IPS DF 6.9 (cell line): ENCODE measurements around the gene GNRH2.
A peak's percentile ranks its signal among the peaks of the same experiment; 100 is the strongest.

Source experiments
- DNase-seq: peaks from one replicate; pipeline ENCODE4 v3.0.0-alpha.2; 2013; ENCODE audit warnings: low read depth, low spot score
- H3K27ac ChIP-seq: one replicate; pipeline ENCODE4 v1.5.1; 2013; ENCODE audit warnings: low read length, control low read depth
- H3K27me3 ChIP-seq: 2 replicates; pipeline ENCODE4 v1.6.1; 2013; ENCODE audit warnings: mild to moderate bottlenecking, low read length; ENCODE audit not compliant: control insufficient read depth, insufficient read depth
- H3K36me3 ChIP-seq: 2 replicates; pipeline ENCODE4 v1.6.1; 2013; ENCODE audit warnings: low read length; ENCODE audit not compliant: control insufficient read depth, insufficient read depth
- H3K4me1 ChIP-seq: 2 replicates; pipeline ENCODE4 v1.6.1; 2013; ENCODE audit warnings: low read length; ENCODE audit not compliant: control insufficient read depth, insufficient read depth
- H3K4me3 ChIP-seq: 2 replicates; pipeline ENCODE4 v1.5.1; 2013; ENCODE audit warnings: mild to moderate bottlenecking, low read length
- H3K9me3 ChIP-seq: 2 replicates; pipeline ENCODE4 v1.6.1; 2013; ENCODE audit warnings: low read length, inconsistent platforms; ENCODE audit not compliant: control insufficient read depth, insufficient read depth
- WGBS: extraction: QIAGEN DNeasy Blood & Tissue Kit; methylation state at CpG from one replicate; pipeline ENCODE4 v1.1.7; 2013; ENCODE audit warnings: mixed read lengths, missing lambda C conversion rate; ENCODE audit not compliant: insufficient read length, insufficient coverage; 5-methylcytosine and 5-hydroxymethylcytosine counted together

The GNRH2 gene

DNA sequence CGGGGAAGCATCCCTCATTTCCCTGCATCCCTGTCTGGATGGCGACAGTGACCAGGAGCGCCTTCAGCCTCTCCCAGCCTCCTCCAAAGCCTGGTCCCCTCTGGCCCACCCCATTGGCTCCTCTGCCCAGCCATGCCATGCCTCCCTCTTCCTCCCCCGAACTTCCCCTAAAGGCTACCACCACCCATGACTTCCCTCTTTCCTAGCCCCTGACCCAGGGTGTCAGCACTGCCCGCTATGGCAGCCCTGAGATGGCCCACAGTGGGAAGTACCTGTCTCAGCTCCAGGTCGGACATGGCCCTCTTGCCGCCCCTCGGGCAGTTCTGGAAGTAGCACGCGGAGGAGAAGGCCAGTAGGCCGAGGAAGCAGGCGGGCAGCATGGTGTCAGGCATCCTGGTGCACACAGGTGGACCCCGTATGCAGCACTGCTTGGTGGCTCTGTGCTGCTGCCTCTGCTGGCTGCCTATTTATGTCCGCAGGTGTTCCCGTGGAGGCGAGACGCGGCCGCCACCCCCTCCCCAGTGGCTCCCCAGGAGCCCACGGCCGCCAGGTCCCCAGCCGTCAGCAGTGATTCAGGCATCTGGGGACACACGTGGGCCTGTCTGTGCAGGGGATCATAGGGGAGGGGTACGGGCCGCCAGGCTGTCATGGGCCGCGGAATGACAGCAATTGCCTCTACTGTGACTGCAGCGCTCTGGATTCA lies 41.0 kb downstream of the GNRH2 start, which contains the start of gene AVP:
TSS of gene AVP (minus strand) at position 442 of the 703 bp plus-strand sequence. CDS start at position 392, 50 bp downstream.
- no peak within 1 kb of the TSS for H3K27ac ChIP-seq
- no peak within 1 kb of the TSS for H3K4me3 ChIP-seq
- no peaks in the 10 kb centered on the region for H3K9me3 ChIP-seq
- DNase-seq, result no peak
- H3K4me1 ChIP-seq, result peaks cover 7% of the 10 kb centered on the region
- WGBS, result no CpG with 5 or more reads among the region's 28 CpGs
- peaks cover 23% of the 10 kb centered on the region for H3K27me3 ChIP-seq
- no peaks in the 10 kb centered on the region; the same call in 1 of the 2 replicates for H3K36me3 ChIP-seq

DNA sequence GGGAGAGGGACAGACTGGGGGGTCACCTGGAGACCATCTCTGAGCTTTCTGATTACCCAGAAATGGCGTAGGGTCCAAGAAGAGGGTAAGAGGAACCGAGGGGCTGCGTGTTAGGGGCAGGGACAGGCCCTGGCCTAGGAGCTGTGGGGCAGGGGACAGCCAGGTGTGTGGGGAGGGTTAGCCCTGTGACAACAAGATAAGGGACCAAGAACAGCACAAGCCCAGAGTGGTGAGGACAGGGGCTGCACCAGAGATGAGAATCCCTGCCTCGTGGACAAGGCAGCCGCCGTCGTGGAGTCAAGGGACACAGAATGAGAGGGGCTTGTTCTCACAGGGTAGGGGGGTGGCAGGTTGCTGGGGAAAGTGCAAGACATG lies 41.6 kb downstream of the GNRH2 start:
- H3K9me3 ChIP-seq, result no peaks in the 10 kb centered on the region
- H3K36me3 ChIP-seq, result no peaks in the 10 kb centered on the region; the same call in 1 of the 2 replicates
- no peak overlapping the region for H3K27ac ChIP-seq
- whole genome bisulfite sequencing, result no CpG with 5 or more reads among the region's 7 CpGs
- no peak for DNase-seq
- peaks cover 7% of the 10 kb centered on the region for H3K4me1 ChIP-seq
- no peak overlapping the region for H3K4me3 ChIP-seq
- H3K27me3 ChIP-seq, result peaks cover 23% of the 10 kb centered on the region

DNA sequence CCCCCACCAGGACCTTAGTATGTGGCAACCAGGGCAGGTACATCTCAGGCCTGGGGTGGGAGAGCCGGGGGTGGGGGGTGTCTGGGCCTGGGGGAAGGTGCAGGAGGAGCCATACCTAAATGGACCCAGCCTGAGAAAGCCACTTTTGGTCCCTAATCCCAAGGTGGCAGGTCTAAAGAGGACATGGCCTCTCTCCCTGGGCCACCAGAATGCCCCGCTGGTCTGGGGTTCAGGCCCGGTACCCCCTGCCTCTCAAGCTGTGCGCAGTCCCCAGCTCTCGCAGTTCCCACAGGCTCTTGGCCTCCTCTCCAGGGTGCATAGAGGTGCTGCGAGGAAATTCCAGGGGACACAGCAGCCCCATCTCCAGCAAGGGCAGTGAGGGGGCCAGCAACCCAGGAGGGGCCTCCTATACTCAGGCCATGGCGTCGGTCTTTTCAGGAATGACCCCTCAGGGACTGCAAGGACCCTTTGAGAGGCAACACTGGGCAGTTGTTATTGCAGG lies 42.2 kb downstream of the GNRH2 start:
- Histone ChIP-seq H3K36me3 (no peaks in the 10 kb centered on the region; the same call in 1 of the 2 replicates), H3K27ac (no peak overlapping the region), H3K9me3 (no peaks in the 10 kb centered on the region), H3K27me3 (peaks cover 23% of the 10 kb centered on the region), H3K4me3 (no peak overlapping the region), H3K4me1 (peaks cover 7% of the 10 kb centered on the region)
- no peak for DNase-seq
- WGBS, result no CpG with 5 or more reads among the region's 8 CpGs

DNA sequence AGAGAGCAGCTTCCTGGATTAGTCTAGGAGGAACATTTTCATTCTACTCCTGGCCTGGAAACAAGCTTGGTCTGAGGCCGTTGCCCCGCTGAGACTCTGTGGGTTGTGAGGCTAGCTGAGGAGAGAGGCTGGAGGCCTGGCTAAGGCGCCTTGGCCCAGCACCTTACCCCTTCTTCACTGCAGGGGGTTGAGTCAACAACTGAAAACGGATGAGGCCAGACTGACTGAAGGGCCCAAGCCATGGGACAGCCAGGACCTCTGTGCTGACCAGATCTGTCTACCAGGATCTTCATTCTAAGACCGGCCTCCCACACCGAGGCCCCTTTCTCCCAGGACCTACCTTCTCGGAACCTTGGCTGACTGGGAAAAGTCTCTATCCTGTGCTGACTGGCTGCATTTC lies 44.6 kb downstream of the GNRH2 start:
- H3K27ac ChIP-seq, result no peak overlapping the region
- no peak for DNase-seq
- WGBS, result no CpG with 5 or more reads among the region's 7 CpGs
- no peak overlapping the region for H3K4me3 ChIP-seq
- H3K36me3 ChIP-seq, result no peaks in the 10 kb centered on the region; the same call in 1 of the 2 replicates
- H3K4me1 ChIP-seq, result peaks cover 7% of the 10 kb centered on the region
- peaks cover 8% of the 10 kb centered on the region; the same call in 1 of the 2 replicates for H3K27me3 ChIP-seq
- no peaks in the 10 kb centered on the region for H3K9me3 ChIP-seq

DNA sequence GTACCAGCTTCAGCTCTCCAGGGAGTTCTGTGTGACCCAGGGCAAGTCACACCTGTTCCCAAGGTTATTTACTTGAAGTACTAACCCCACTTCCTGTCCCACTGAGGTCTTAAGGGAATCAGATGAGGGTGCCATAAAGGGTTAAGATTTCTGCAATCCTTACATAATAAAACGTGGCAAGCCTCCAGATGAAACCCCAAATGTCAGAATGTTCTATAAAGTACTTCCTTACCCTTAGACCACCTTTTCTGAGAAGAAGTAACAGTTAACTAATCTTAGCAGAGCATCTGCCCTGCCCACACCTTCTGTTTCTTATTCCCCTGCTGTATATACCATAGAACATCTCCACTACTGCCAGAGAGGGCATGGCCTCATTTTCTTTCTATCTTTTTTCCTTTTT lies 47.1 kb downstream of the GNRH2 start:
- H3K4me3 ChIP-seq, result no peak overlapping the region
- no peaks in the 10 kb centered on the region for H3K27me3 ChIP-seq
- no peaks in the 10 kb centered on the region for H3K9me3 ChIP-seq
- H3K4me1 ChIP-seq, result no peaks in the 10 kb centered on the region; the same call in 1 of the 2 replicates
- no peaks in the 10 kb centered on the region for H3K36me3 ChIP-seq
- H3K27ac ChIP-seq, result no peak overlapping the region
- no CpG with 5 or more reads among the region's 1 CpG for WGBS
- DNase-seq, result no peak

DNA sequence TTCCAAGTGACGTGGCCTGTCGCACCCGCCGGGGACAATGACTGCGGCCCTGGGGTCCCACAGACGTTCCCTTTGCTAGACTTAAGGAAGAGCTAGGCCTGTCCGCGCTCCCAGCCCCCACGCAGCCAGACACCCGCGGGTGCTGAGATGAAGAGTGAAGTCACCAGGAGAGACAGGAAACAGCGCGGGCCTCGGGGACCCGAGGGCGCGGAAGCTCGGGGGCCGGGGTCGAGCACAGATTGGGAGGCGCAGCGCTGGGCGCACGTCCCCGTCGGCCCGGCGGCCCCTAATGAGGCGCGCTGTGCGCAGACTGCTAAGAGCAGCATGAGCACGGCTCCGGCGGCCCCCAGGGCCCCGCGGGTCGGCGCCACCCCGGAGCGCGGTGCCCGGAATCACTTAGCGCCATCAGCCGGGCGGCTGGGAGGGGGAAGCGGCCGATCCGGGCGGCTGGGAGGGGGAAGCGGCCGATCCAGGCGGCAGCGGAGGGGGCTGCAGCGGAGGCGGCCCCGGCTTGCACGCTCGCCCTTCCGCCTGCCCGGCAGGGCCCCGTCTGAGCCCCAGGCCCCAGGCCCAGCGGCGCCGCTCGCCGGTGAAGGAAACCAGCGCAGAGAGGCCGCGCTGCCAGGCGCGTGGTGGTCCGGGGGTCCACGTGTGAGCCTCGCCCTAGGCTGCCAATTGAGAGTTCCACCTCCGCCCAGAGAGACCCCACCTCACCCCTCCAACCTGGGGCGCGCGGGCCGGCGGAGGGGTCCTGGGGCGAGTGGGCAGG lies 49.4 kb downstream of the GNRH2 start:
- DNase-seq, result no peak
- WGBS, result no CpG with 5 or more reads among the region's 81 CpGs

DNA sequence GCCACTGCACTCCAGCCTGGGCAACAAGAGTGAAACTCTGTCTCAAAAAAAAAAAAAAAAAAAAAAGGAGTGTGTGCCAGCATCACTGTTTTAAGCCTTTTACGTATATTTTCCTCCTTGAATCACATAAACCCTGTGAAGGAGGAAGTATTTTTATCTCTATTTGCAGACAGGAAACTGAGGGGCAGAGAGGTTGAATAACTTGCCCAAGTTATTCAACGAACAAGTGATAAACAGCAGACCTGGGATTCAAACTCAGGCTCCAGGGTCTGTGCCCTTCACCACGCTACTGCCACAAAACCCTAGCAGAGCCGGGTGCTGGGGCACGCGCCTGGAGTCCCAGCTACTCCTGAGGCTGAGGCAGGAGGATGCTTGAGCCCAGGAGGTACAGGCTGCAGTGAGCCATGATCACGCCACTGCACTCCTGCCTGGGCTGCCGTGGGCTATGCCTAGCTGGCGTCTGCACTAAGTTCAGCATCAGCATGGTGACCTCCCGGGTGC lies 50.5 kb downstream of the GNRH2 start:
- no peaks in the 10 kb centered on the region for H3K9me3 ChIP-seq
- no peaks in the 10 kb centered on the region for H3K27me3 ChIP-seq
- DNase-seq, result no peak
- H3K27ac ChIP-seq, result no peak overlapping the region
- no peaks in the 10 kb centered on the region for H3K36me3 ChIP-seq
- H3K4me1 ChIP-seq, result no peaks in the 10 kb centered on the region; the same call in 1 of the 2 replicates
- no CpG with 5 or more reads among the region's 10 CpGs for WGBS
- H3K4me3 ChIP-seq, result no peak overlapping the region

More for the DNA sequence above, 49.4 kb downstream of the GNRH2 start:
- Histone ChIP-seq H3K27me3 (no peaks in the 10 kb centered on the region), H3K4me1 (no peaks in the 10 kb centered on the region; the same call in 1 of the 2 replicates), H3K27ac (no peak overlapping the region), H3K36me3 (no peaks in the 10 kb centered on the region), H3K9me3 (no peaks in the 10 kb centered on the region), H3K4me3 (peak overlapping the region; percentile 17; the same call in 1 of the 2 replicates)

DNA sequence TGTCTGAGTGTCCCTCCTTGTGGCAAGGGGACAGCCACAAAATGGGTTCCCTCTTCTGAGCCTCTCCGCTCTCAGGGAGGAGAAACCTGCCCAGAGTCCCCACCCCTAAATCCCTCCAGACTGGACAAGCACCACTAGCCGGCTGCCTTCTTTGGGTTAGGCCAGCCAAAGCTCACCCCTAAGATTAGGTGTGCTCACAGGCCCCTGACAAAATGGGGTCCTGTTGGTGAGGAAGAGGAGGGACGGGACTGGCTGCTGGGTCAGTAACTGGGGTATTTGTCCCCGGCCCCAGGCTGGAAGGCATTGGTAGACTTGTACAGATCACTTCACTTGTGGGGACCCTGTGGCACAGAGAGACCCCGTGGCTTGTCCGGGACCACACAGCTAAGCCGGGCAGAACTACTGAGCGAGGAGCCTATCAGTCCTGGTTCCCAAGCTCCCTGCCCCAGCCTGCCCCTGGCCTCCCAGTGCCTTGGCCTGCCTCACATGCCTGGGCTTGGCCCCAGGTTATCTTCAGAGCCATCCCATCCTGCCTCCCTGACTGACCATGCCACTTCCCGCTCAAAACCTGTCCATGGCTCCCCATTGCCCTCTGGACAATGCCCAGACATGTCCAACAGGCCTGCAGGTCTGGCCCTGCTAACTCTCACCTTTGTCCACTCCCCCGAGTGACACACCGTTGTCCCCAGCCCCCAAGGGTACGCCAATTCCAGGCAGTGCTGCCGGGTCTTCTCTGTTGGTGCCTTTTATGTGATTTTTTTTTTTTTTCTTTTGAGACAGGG lies 51.6 kb downstream of the GNRH2 start:
- no peaks in the 10 kb centered on the region; the same call in 1 of the 2 replicates for H3K4me1 ChIP-seq
- H3K36me3 ChIP-seq, result no peaks in the 10 kb centered on the region
- WGBS, result no CpG with 5 or more reads among the region's 13 CpGs
- H3K9me3 ChIP-seq, result no peaks in the 10 kb centered on the region
- H3K4me3 ChIP-seq, result no peak overlapping the region
- H3K27ac ChIP-seq, result no peak overlapping the region
- H3K27me3 ChIP-seq, result no peaks in the 10 kb centered on the region
- DNase-seq, result no peak
